OCI-LY3 (cell line): ENCODE results near the gene BCAS2.

Experiments
- EZH2phosphoT487 ChIP-seq: fragments of 200-600 bp; shearing (Covaris generic); IDR thresholded peaks from 2 replicates; pipeline ENCODE4 v1.6.1; 2018; ENCODE audit warnings: antibody characterized with exemption, mixed run types, low read depth
- TF ChIP-seq, protein P1 (sequence below): fragments of 200-600, 300-600 bp; sonication (generic); IDR thresholded peaks from 2 replicates; pipeline ENCODE4 v1.5.1; 2014; ENCODE audit warnings: antibody characterized with exemption, low read length, low read depth

DNA sequence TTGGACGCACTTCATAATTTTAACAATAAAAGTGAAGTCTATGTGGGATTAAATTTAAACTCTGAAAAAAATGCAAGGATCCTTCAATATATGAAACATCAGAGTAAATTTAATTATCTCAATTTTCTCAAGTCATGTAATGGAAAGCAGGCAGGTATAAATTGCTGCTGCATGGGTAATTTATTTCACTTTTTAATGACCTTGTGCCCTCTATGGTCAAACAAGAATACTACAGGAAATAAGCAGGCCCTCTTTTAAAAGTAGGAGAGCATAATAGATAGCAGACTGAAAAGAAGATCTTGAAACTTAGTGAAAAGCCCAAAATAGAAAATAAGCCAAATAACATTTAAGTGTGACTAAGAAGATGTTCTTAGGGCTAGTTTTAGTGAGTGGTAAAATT lies 22.9 kb downstream of the BCAS2 start:
- TF ChIP-seq, protein P1, sequence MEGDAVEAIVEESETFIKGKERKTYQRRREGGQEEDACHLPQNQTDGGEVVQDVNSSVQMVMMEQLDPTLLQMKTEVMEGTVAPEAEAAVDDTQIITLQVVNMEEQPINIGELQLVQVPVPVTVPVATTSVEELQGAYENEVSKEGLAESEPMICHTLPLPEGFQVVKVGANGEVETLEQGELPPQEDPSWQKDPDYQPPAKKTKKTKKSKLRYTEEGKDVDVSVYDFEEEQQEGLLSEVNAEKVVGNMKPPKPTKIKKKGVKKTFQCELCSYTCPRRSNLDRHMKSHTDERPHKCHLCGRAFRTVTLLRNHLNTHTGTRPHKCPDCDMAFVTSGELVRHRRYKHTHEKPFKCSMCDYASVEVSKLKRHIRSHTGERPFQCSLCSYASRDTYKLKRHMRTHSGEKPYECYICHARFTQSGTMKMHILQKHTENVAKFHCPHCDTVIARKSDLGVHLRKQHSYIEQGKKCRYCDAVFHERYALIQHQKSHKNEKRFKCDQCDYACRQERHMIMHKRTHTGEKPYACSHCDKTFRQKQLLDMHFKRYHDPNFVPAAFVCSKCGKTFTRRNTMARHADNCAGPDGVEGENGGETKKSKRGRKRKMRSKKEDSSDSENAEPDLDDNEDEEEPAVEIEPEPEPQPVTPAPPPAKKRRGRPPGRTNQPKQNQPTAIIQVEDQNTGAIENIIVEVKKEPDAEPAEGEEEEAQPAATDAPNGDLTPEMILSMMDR, result peak; percentile 56
- no peak for TF ChIP-seq EZH2phosphoT487
